Measurements from ENCODE around the gene CASKIN1.

The CASKIN1 gene

DNA sequence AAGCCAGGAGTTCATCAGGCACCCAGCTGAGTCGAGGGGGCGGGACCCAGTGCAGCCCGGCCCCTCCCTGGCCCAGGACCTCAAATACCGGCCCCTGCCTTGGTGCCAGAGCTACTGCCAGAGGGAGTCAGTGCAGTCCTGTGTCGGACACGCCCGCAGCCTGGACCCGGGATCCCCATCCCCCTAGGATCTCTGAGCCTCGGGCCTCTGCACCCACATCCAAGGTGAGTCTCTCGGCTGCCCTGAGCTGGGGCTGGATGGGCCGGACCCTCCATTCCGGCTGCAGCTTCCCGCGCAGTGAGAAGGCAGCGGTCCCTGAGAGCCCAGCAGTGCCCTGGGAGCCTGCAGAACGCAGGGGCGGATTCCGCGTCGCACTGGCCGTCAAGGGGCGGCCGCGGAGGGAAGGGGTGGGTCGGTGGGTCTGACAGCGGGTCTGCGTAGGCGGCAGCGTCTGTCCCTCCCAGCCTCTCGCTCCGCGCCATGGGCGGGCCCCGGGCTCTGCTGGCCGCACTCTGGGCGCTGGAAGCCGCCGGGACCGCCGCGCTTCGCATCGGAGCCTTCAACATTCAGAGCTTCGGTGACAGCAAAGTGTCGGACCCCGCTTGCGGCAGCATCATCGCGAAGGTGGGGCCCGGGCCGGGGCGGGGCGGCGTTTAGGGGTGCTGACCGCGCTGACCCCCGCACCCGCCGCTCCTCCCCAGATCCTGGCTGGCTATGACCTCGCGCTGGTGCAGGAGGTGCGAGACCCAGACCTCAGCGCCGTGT, 40.1 kb upstream of the CASKIN1 start, which contains the start of gene DNASE1L2:
Gene DNASE1L2 (plus strand): TSS at position 108 of the 765 bp plus-strand sequence. CDS start 373 bp downstream, at position 481.
- Histone ChIP-seq H3K4me1 (ENCODE audit: insufficient read depth, low read length, severe bottlenecking) (no peaks in the 10 kb centered on the region), H3F3A (ENCODE audit: insufficient read depth, low read length) (0 out of 2 replicates have a peak, but pooled peaks cover 3% of the 10 kb centered on the region), H2AFZ (ENCODE audit: low read length) (no peak within 1 kb of the TSS), H3K27ac (ENCODE audit: low read depth, low read length, poor library complexity, severe bottlenecking) (no peak within 1 kb of the TSS), H3K4me3 (ENCODE audit: low read depth, low read length, poor library complexity, severe bottlenecking) (no peak within 1 kb of the TSS), H3K9me3 (ENCODE audit: low read length) (no peaks in the 10 kb centered on the region), H4K20me1 (ENCODE audit: insufficient read depth, low read length) (no peaks in the 10 kb centered on the region), H3K4me2 (ENCODE audit: low read length) (no peak within 1 kb of the TSS), H3K9ac (ENCODE audit: low read length) (no peak within 1 kb of the TSS), H3K79me2 (ENCODE audit: insufficient read depth, low read length) (no peaks in the 10 kb centered on the region), H3K36me3 (ENCODE audit: insufficient read depth, low read length) (peaks cover 76% of the 10 kb centered on the region), H3K27me3 (ENCODE audit: insufficient read depth, low read length) (no peaks in the 10 kb centered on the region), H3K9me2 (ENCODE audit: low read depth, low read length) (no peaks in the 10 kb centered on the region)
- TF ChIP-seq CTCF (IDR thresholded peaks at IDR 0.05; ENCODE audit: low read length) (no peak), EZH2 (IDR thresholded peaks at IDR 0.05; ENCODE audit: borderline replicate concordance, low read length) (no peak)

DNA sequence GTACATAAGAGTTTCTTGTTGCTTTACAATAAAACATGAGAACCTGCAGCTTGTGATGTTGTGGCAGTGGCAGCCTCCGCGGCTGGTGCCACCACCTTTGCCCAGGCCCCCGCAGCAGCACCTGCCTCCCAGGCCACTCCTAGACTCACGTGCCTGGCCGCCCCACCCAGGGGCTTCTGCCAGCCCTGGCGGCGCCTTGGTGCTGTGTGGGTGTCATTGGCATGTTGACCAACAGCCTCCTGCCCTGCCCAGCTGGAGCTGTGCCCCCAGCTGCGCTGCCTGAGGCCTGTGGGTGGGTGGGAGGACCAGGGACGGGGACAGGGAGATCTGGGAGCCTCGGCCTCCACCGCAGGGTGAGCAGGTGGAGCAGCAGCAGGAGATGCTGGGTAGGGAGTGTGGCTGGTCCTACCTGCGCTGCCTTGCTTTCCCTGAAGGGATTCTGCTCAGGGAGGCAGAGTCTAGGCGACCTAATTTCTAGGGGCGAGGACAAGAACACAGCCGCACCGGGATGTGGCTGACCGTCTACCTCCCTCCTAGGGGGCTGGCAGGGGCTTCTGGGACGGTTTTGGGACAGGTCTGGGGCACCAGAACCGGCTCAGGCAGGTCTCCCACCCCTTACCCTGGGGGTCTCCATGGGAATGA, 39.4 kb upstream of the CASKIN1 start:
- H3K9me2 ChIP-seq (ENCODE audit: low read depth, low read length) = no peaks in the 10 kb centered on the region
- H3K4me3 ChIP-seq (ENCODE audit: low read depth, low read length, poor library complexity, severe bottlenecking) = no peak overlapping the region
- no peak for TF ChIP-seq EZH2 (IDR thresholded peaks at IDR 0.05; ENCODE audit: borderline replicate concordance, low read length)
- TF ChIP-seq CTCF (IDR thresholded peaks at IDR 0.05; ENCODE audit: low read length) = no peak
- H3K36me3 ChIP-seq (ENCODE audit: insufficient read depth, low read length) = peaks cover 83% of the 10 kb centered on the region
- H3F3A ChIP-seq (ENCODE audit: insufficient read depth, low read length) = 0 out of 2 replicates have a peak, but pooled peaks cover 3% of the 10 kb centered on the region
- no peak overlapping the region for H3K4me2 ChIP-seq (ENCODE audit: low read length)
- H3K4me1 ChIP-seq (ENCODE audit: insufficient read depth, low read length, severe bottlenecking) = no peaks in the 10 kb centered on the region
- H2AFZ ChIP-seq (ENCODE audit: low read length) = no peak overlapping the region
- H3K79me2 ChIP-seq (ENCODE audit: insufficient read depth, low read length) = no peaks in the 10 kb centered on the region
- H3K27ac ChIP-seq (ENCODE audit: low read depth, low read length, poor library complexity, severe bottlenecking) = no peak overlapping the region
- H3K27me3 ChIP-seq (ENCODE audit: insufficient read depth, low read length) = no peaks in the 10 kb centered on the region
- H3K9me3 ChIP-seq (ENCODE audit: low read length) = no peaks in the 10 kb centered on the region
- H4K20me1 ChIP-seq (ENCODE audit: insufficient read depth, low read length) = no peaks in the 10 kb centered on the region
- no peak overlapping the region for H3K9ac ChIP-seq (ENCODE audit: low read length)

DNA sequence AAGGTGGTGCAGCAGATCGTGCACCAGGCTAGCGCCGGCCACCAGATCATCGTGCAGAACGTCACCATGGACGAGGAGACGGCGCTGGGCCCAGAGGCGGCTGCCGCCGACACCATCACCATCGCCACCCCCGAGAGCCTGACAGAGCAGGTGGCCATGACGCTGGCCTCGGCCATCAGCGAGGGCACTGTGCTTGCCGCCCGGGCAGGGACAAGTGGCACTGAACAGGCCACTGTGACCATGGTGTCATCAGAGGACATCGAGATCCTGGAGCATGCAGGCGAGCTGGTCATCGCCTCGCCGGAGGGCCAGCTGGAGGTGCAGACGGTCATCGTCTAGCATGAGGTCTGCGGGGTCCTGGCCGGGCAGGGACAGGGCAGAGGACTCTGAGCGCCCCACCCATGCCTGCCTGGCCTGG, 38.8 kb upstream of the CASKIN1 start:
- H3K27ac ChIP-seq (ENCODE audit: low read depth, low read length, poor library complexity, severe bottlenecking) = no peak overlapping the region
- no peaks in the 10 kb centered on the region for H4K20me1 ChIP-seq (ENCODE audit: insufficient read depth, low read length)
- H3F3A ChIP-seq (ENCODE audit: insufficient read depth, low read length) = 0 out of 2 replicates have a peak, but pooled peaks cover 3% of the 10 kb centered on the region
- no peak for TF ChIP-seq EZH2 (IDR thresholded peaks at IDR 0.05; ENCODE audit: borderline replicate concordance, low read length)
- no peak for TF ChIP-seq CTCF (IDR thresholded peaks at IDR 0.05; ENCODE audit: low read length)
- H3K4me3 ChIP-seq (ENCODE audit: low read depth, low read length, poor library complexity, severe bottlenecking) = no peak overlapping the region
- no peak overlapping the region for H2AFZ ChIP-seq (ENCODE audit: low read length)
- H3K36me3 ChIP-seq (ENCODE audit: insufficient read depth, low read length) = peaks cover 86% of the 10 kb centered on the region
- H3K4me1 ChIP-seq (ENCODE audit: insufficient read depth, low read length, severe bottlenecking) = no peaks in the 10 kb centered on the region
- no peaks in the 10 kb centered on the region for H3K79me2 ChIP-seq (ENCODE audit: insufficient read depth, low read length)
- no peaks in the 10 kb centered on the region for H3K9me3 ChIP-seq (ENCODE audit: low read length)
- H3K9me2 ChIP-seq (ENCODE audit: low read depth, low read length) = no peaks in the 10 kb centered on the region
- no peaks in the 10 kb centered on the region for H3K27me3 ChIP-seq (ENCODE audit: insufficient read depth, low read length)
- H3K4me2 ChIP-seq (ENCODE audit: low read length) = no peak overlapping the region
- no peak overlapping the region for H3K9ac ChIP-seq (ENCODE audit: low read length)
